Loucy (cell line): ENCODE results near the gene SPDYE5.
"Not testable (repeated sequence)": the region's sequence is repeated elsewhere in the genome, so short reads cannot be mapped to it uniquely, and the experiment has no call there.

Experiments
- EZH2phosphoT487 ChIP-seq: fragments of 200-600 bp; IDR thresholded peaks from 2 replicates; pipeline ENCODE4 v1.6.1; 2018; ENCODE audit warnings: antibody characterized with exemption, mild to moderate bottlenecking, moderate library complexity, borderline replicate concordance
- TF ChIP-seq, protein P1 (sequence below): fragments of 200-600 bp; sonication (generic); conservative IDR thresholded peaks from 2 replicates; pipeline ENCODE4 v1.5.1; 2014; ENCODE audit warnings: mild to moderate bottlenecking, antibody characterized with exemption, low read length

DNA sequence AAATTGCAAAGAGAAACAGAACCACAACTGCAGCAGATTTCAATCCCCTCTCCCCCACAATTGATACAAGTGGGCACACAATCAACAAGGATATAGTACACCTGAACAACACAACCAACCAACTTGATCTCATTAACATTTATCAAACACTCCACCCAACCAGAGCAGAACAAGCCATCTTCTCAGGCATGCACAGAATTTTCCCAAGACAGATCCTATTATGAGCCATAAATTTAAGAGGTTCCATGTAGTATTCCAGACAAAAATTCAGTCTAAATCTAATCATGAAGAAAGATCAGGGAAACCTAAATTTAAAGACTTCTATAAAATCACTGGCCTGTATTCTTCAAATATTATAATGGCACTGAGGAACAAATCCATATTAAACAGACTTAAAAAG lies 29.6 kb downstream of the SPDYE5 start:
- TF ChIP-seq, protein P1, sequence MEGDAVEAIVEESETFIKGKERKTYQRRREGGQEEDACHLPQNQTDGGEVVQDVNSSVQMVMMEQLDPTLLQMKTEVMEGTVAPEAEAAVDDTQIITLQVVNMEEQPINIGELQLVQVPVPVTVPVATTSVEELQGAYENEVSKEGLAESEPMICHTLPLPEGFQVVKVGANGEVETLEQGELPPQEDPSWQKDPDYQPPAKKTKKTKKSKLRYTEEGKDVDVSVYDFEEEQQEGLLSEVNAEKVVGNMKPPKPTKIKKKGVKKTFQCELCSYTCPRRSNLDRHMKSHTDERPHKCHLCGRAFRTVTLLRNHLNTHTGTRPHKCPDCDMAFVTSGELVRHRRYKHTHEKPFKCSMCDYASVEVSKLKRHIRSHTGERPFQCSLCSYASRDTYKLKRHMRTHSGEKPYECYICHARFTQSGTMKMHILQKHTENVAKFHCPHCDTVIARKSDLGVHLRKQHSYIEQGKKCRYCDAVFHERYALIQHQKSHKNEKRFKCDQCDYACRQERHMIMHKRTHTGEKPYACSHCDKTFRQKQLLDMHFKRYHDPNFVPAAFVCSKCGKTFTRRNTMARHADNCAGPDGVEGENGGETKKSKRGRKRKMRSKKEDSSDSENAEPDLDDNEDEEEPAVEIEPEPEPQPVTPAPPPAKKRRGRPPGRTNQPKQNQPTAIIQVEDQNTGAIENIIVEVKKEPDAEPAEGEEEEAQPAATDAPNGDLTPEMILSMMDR, result not testable (repeated sequence)
- not testable (repeated sequence) for TF ChIP-seq EZH2phosphoT487
